Aorta (tissue), 5 donors: ENCODE measurements around the gene ULK3. TPM values are rescaled to one million over a fixed set of nuclear protein-coding genes. Genes with fewer than 3 reads are reported as not detected.

Experiments used
- ATAC-seq: fragments of 200-7000 bp; cut with Tn5 transposase; one replicate; pipeline ENCODE4 v1.9.1; 2022; ENCODE audit warnings: moderate library complexity; ENCODE audit not compliant: low FRiP score
- DNase-seq, 2 donors: peaks; one replicate each; pipeline ENCODE4 v3.0.0-alpha.2; 2020
- H3K27ac ChIP-seq, 2 donors: one replicate each; pipeline ENCODE4 v1.5.1; 2013; ENCODE audit warnings: low read length in 2 of 2, mild to moderate bottlenecking in 2 of 2, moderate library complexity in 2 of 2, control low read depth in 1 of 2, inconsistent platforms in 1 of 2, low read depth in 1 of 2
- H3K27me3 ChIP-seq, 2 donors: one replicate each; pipeline ENCODE4 v1.6.1; 2013; ENCODE audit warnings: control low read depth in 1 of 2, low read length in 1 of 2, mild to moderate bottlenecking in 1 of 2, moderate library complexity in 1 of 2; ENCODE audit not compliant: insufficient read depth in 2 of 2, control insufficient read depth in 1 of 2
- H3K36me3 ChIP-seq, 2 donors: one replicate each; pipeline ENCODE4 v1.6.1; 2013; ENCODE audit warnings: control low read depth in 1 of 2, low read length in 1 of 2, mild to moderate bottlenecking in 1 of 2; ENCODE audit not compliant: insufficient read depth in 2 of 2, control insufficient read depth in 1 of 2
- H3K4me1 ChIP-seq, 2 donors: one replicate each; pipeline ENCODE4 v1.6.1; 2013; ENCODE audit warnings: low read length in 2 of 2, control low read depth in 1 of 2, mild to moderate bottlenecking in 1 of 2, moderate library complexity in 1 of 2; ENCODE audit not compliant: insufficient read depth in 2 of 2, control insufficient read depth in 1 of 2
- H3K4me3 ChIP-seq, 2 donors: one replicate each; pipeline ENCODE4 v1.5.1; 2013; ENCODE audit warnings: low read length in 2 of 2, control low read depth in 1 of 2, mild to moderate bottlenecking in 1 of 2
- H3K9me3 ChIP-seq: one replicate; pipeline ENCODE4 v1.6.1; 2013; ENCODE audit warnings: mild to moderate bottlenecking, low read length; ENCODE audit not compliant: control insufficient read depth
- whole genome bisulfite sequencing, 2 donors: extraction: QIAGEN DNeasy Blood & Tissue Kit; methylation state at CpG; one replicate each; pipeline ENCODE4 v1.1.7; 2013; 5-methylcytosine and 5-hydroxymethylcytosine counted together
- intact Hi-C, 2 donors: fragments of 100-400 bp; cut with DNase I; formaldehyde crosslinking; loops; one replicate each; pipeline versions ENCODE4 v1.14.2 to v1.15.0; 2022
- polyA plus RNA-seq, 2 donors: library from polyadenylated mRNA; stranded (reverse); fragments of 200-250 nt; gene quantifications; one replicate each; pipeline ENCODE4 v1.2.3, GENCODE V29; 2013
- total RNA-seq, 2 donors: library from RNA; stranded (reverse); fragmentation: NEBNext Ultra II Directional; extraction: Animal tissue kit (Norgen Biotek cat#: 25700); gene quantifications; one replicate each; pipeline ENCODE4 v1.2.1, GENCODE V29; 2021
- donor health status: healthy with polysubstance abuse.
- donor health status: Bipolar disorder and iron deficiency.
- donor health status: DM: no; HTN: no; CAD: no.
- donor health status: DM: no; HTN: no; CAD: no.
- donor health status: DM: yes; HTN: yes; CAD: no.

ULK3 gene
- total and polyA plus RNA-seq, 4 donors: 17.7 to 43.6 (median 25.5) TPM

DNA sequence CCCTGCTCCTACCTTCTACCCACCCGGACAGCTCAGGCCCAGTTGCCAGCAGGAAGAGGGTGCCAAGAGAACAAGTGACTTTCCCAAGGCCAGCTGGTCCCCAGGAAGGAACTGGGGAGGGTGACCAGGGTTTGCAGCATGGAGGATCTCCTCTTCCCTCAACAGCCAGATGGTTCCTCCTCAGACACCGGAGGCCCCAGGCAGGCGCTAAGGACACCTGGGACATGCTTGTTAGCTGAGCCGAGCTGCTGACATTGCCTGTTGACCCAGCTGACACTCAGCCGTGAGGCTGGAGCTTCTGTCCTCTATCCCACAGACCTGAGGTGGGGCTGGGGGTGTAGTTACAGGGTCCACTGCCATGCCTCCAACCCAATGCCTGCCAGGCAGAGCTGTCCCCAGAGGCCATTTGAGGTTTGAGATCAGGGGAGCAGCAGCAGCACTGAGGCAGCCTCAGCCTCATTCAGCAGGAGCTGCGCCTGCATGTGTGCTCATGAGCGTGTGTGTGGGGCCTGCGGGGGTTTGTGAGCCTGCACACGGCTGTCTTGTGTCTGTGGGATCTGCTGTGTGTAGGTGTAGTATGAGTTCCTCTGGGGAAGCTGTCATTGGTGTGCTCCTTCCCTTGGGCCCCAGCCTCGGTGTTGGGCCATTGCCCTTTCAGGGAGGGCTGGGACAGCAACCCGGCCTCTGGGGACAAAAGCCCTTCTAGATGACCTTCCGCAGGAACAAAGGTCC, 9.4 kb downstream of the ULK3 start:
- WGBS, 2 donors: 70 to 71% methylated on average over 12 of the region's 12 CpGs
- Histone ChIP-seq H3K36me3 (no peaks in the 10 kb centered on the region), H3K9me3 (no peaks in the 10 kb centered on the region), H3K4me3 (no peak overlapping the region), H3K27ac (no peak overlapping the region), H3K27me3 (no peaks in the 10 kb centered on the region), H3K4me1 (no peaks in the 10 kb centered on the region)
- intact Hi-C loops: no loop called here
- no peak for ATAC-seq
- DNase-seq: no peak

DNA sequence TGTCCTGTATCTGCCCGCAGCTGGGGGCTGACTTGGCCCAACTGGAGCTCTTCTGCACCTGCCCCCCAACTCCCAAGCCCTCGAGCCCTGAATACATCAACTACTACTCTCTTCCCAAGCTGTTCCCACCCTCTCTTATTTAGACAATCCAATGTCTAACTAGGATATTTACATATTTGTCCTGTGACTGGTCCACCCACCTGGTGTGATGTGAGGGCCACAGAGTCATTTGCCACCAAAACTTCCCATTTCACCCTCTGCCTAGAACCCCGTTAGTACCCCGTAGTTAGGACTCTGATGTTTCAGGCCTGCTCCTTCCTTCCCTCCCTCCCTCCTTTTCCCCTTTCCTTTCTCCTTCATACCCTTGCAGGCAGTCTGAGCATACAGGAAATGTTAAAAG, 10.1 kb downstream of the ULK3 start:
- DNase-seq (no peak), ATAC-seq (no peak)
- WGBS, 2 donors: 67 to 73% methylated on average over 4 of the region's 4 CpGs
- H3K4me1 ChIP-seq: no peaks in the 10 kb centered on the region
- H3K9me3 ChIP-seq: no peaks in the 10 kb centered on the region
- no peak overlapping the region for H3K27ac ChIP-seq
- H3K27me3 ChIP-seq: no peaks in the 10 kb centered on the region
- H3K4me3 ChIP-seq: no peak overlapping the region
- no peaks in the 10 kb centered on the region for H3K36me3 ChIP-seq
- intact Hi-C loops: no loop called here

DNA sequence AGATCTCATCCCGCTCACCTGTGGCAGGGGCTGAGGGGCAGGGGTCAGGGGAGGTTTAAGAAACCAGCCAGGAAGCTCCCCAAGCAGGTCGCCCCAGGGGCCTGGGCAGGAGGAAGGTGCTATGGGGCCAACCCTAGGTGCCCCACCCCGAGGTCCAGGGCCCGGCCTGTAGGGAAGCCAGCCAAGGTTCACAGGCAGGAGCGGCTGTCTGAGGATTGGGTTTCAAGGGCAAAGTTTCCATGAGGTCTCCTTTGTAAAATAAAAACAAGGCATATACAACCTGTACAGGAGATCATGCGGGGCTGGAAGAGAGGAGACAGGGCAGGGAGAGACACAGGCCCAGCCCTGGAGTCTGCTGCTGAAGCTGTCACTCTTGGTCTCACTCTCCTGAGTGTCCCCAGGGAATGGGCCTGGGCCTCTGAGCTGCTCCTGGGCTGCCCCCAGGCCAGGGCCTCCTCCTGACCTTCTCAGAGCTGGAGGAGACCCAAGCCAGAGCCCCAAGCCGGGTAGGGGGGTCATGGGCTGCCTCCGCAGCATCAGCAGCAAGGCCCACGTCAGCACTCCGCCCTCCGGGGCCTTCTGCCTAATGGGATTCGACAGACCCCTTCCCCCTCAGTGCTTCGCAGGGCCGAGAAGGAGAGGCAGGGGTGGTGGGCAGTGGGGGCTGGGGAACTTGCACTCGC, 11.0 kb downstream of the ULK3 start:
- Histone ChIP-seq H3K27ac (no peak overlapping the region), H3K36me3 (no peaks in the 10 kb centered on the region), H3K4me1 (no peaks in the 10 kb centered on the region), H3K27me3 (no peaks in the 10 kb centered on the region), H3K9me3 (no peaks in the 10 kb centered on the region), H3K4me3 (no peak overlapping the region)
- no peak for ATAC-seq
- WGBS, 2 donors: 61 to 67% methylated on average over 15 of the region's 15 CpGs
- intact Hi-C loops: no loop called here
- no peak for DNase-seq

DNA sequence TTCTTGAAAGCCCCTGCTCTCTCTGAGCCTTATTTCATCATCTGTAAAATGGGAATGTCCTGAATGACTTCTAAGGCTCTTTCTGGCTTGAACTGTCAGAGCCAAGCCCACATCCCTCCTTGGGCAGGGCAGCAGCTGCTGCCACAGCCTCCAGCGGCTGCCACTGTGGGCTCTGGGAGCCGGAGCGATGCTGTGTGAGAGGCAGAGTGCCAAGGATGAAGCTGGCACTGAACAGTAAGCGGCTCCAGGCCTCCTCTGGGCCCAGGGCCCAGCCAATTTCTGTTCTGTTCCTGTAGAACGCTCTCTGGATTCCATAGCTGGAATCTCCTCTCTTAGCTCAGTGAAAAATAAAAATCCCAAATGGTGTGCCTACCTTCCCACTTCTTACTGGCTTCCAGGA, 12.1 kb downstream of the ULK3 start:
- 5 to 22% methylated on average over 5 of the region's 5 CpGs for WGBS, 2 donors
- Histone ChIP-seq H3K9me3 (no peaks in the 10 kb centered on the region), H3K27ac (no peak overlapping the region), H3K4me3 (no peak overlapping the region), H3K27me3 (no peaks in the 10 kb centered on the region), H3K4me1 (no peaks in the 10 kb centered on the region), H3K36me3 (no peaks in the 10 kb centered on the region)
- intact Hi-C loops: no loop called here
- no peak for ATAC-seq
- DNase-seq: no peak

DNA sequence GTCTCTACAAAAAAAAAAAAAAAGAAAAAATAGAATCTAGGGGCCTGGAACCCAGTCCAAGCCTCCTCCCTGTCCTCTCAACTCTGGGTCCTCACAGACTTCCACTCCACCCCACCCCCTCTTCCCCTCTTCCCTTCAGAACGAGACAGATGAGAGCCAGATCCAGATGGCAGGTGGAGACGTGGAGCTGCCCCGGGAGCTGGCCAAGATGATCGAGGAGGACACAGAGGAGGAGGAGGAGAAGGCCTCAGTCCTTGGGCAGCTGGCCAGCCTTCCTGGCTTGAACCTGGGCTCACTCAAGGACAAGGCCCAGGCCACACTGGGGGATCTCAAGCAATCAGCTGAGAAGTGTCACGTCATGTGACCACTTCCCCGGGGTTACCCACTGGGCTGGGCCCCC, 13.0 kb downstream of the ULK3 start:
- Histone ChIP-seq H3K27me3 (no peaks in the 10 kb centered on the region), H3K4me1 (no peaks in the 10 kb centered on the region), H3K36me3 (no peaks in the 10 kb centered on the region), H3K27ac (no peak overlapping the region), H3K9me3 (no peaks in the 10 kb centered on the region), H3K4me3 (no peak overlapping the region)
- intact Hi-C loops: no loop called here
- ATAC-seq: no peak
- no peak for DNase-seq
- 53 to 63% methylated on average over 5 to 6 of the region's 6 CpGs for WGBS, 2 donors

DNA sequence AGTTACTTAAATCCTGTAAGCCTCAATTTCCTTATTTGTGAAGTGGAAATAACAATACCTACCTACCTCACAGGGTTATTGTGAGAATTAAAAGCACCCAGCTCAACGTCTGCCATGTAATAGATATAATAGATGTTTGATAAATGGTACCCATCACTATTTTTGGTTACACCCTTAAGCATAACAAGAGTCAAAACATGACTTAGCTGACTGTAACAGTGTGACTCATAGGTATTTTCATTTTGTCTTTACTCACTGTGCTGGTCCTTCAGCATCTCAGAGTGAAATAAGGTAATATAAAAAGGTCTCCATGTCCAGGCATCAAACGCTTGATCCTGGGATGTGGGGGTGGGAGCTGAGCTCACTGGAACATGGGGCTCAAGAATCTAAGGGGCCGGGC, 13.5 kb downstream of the ULK3 start:
- H3K27me3 ChIP-seq: no peaks in the 10 kb centered on the region
- H3K4me3 ChIP-seq: no peak overlapping the region
- WGBS, 2 donors: 62 to 63% methylated on average over 3 of the region's 3 CpGs
- no peaks in the 10 kb centered on the region for H3K9me3 ChIP-seq
- H3K36me3 ChIP-seq: no peaks in the 10 kb centered on the region
- no peak overlapping the region for H3K27ac ChIP-seq
- ATAC-seq (no peak), DNase-seq (no peak)
- no peaks in the 10 kb centered on the region for H3K4me1 ChIP-seq
- intact Hi-C loops: no loop called here

DNA sequence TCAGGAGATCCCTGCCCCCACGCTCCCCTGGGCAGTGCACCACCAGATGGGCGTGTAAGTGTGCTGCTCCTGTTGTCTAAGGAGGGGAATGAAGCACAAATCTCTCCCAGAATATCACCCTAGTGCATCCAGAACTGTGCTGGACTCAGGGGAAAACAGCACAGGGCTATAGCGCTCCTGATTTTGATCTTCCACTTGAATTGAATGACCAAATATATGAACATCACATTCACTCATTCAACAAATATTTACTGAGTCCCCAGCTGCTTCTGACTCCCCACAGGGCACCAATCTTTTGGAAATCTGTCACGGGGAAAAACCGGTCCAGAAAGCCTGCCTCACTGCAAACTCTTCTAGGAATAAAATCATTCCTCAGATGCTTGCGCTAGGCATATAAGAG, 14.1 kb downstream of the ULK3 start:
- no peaks in the 10 kb centered on the region for H3K9me3 ChIP-seq
- no peak overlapping the region for H3K27ac ChIP-seq
- DNase-seq: no peak
- H3K4me3 ChIP-seq: no peak overlapping the region
- no peaks in the 10 kb centered on the region for H3K36me3 ChIP-seq
- intact Hi-C loops: no loop called here
- WGBS, 2 donors: 67 to 70% methylated on average over 6 of the region's 6 CpGs
- H3K4me1 ChIP-seq: no peaks in the 10 kb centered on the region
- no peak for ATAC-seq
- H3K27me3 ChIP-seq: no peaks in the 10 kb centered on the region

DNA sequence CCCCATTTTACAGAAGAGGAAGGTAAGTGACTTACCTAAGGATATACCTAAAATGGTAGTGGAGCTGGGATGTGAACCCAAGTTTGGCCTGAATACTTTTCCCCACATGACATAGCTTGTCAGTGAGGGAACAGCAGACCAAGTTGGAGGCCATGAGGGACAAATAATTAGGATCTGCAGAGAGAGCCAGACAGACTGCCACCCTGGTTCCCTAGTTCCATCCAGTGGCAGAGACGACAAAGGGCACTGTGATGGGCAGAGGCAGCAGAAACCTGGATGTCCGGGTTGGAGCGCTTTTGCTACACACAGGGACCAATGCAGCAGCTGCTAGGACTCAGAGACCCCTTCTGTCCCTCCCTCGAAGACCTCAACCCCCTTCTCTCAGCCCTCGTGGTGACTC, 15.3 kb downstream of the ULK3 start:
- no peak for ATAC-seq
- 60 to 62% methylated on average over 5 of the region's 5 CpGs for WGBS, 2 donors
- H3K4me1 ChIP-seq: no peaks in the 10 kb centered on the region

DNA sequence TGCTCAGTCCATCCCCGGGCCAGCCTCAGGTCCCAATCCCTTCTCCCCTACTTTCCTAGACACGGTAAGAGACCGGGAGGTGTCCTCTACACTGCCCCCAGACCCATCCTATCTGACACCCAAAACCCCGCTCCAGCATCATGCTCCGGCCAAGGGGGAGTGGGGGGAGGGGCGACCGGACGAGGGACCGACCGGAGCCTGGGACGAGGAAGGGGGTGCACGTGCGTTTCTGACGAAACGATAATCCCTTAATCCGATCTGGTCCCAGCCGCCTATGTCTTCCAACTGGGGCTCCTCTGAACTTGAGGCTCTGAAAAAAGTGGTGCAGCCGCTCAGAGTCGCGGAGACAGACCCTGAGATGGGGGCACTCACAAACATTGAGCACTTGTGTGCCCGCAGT, 16.0 kb downstream of the ULK3 start:
- WGBS, 2 donors: 16 to 19% methylated on average over 21 of the region's 21 CpGs
- H3K27me3 ChIP-seq: no peaks in the 10 kb centered on the region
- H3K27ac ChIP-seq: no peak overlapping the region
- no peak overlapping the region for H3K4me3 ChIP-seq
- H3K36me3 ChIP-seq: no peaks in the 10 kb centered on the region
- H3K9me3 ChIP-seq: no peaks in the 10 kb centered on the region
- no peak for ATAC-seq
- intact Hi-C loops: no loop called here
- DNase-seq: no peak
- no peaks in the 10 kb centered on the region for H3K4me1 ChIP-seq

More for the DNA sequence above, 15.3 kb downstream of the ULK3 start:
- intact Hi-C loops: no loop called here
- Histone ChIP-seq H3K4me3 (no peak overlapping the region), H3K9me3 (no peaks in the 10 kb centered on the region), H3K27me3 (no peaks in the 10 kb centered on the region), H3K27ac (no peak overlapping the region), H3K36me3 (no peaks in the 10 kb centered on the region)
- DNase-seq: no peak
